IPS-15b (cell line): ENCODE measurements around the gene PTPRN2.

ENCODE experiments used
- H3K27me3 ChIP-seq: one replicate; pipeline ENCODE4 v1.6.1; 2013; ENCODE audit warnings: low read length; ENCODE audit not compliant: control insufficient read depth, insufficient read depth
- H3K36me3 ChIP-seq: one replicate; pipeline ENCODE4 v1.6.1; 2013; ENCODE audit warnings: low read length; ENCODE audit not compliant: control insufficient read depth, insufficient read depth
- H3K4me1 ChIP-seq: one replicate; pipeline ENCODE4 v1.6.1; 2013; ENCODE audit warnings: mild to moderate bottlenecking, low read length; ENCODE audit not compliant: control insufficient read depth, insufficient read depth
- H3K4me3 ChIP-seq: one replicate; pipeline ENCODE4 v1.5.1; 2013; ENCODE audit warnings: low read depth, low read length
- H3K9ac ChIP-seq: one replicate; pipeline ENCODE4 v1.6.1; 2013; ENCODE audit warnings: low read depth, mild to moderate bottlenecking, low read length
- H3K9me3 ChIP-seq: one replicate; pipeline ENCODE4 v1.6.1; 2013; ENCODE audit warnings: mild to moderate bottlenecking, low read length; ENCODE audit not compliant: control insufficient read depth, insufficient read depth

Gene PTPRN2

GRCh38 chr7:157972914-157973313 is 614.7 kb downstream of the PTPRN2 start:
- H3K9me3 ChIP-seq, result peaks cover 11% of the 10 kb centered on the region

DNA sequence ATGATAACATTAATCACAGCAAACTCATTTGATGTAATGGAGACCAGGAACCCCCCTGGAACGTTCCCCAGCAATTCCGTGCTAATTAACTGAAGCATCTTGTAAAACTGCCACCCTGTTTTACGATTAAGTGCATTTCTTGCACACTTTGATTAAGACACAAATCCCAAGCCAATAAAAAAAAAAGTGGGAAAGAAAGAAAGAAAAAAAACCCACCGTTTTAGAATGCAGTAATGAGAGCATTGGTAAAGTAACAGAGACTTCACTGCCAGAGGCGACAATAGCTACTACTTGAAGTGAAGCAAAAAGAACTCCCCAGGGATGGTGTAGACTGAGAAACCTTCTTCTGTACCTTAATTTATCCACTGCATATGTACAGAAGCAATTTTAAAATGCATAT is 616.1 kb downstream of the PTPRN2 start:
- H3K9ac ChIP-seq, result no peak overlapping the region
- H3K9me3 ChIP-seq, result peaks cover 11% of the 10 kb centered on the region

More at GRCh38 chr7:157972914-157973313, 614.7 kb downstream of the PTPRN2 start:
- Histone ChIP-seq H3K4me1 (no peaks in the 10 kb centered on the region), H3K27me3 (no peaks in the 10 kb centered on the region), H3K36me3 (peaks cover 7% of the 10 kb centered on the region), H3K9ac (no peak overlapping the region), H3K4me3 (no peak overlapping the region)

DNA sequence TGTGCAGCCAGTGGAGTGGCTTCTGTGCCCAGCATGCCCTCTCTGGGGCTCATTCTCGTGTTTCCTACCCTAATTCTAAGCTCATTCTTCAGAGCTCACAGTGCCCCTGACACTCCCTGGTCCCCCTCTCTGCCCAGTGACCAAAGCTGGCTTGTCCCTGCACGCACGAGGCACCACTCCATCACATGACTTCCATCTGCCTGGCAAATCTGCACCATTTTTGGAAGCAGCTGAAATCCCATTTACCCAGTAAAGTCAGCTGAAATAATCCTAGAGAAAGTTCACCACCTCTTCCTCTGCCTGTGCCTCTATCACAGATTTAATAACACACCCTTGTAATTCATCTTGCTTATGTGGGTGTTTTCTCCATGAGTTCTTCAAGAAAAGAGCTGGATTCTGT is 616.9 kb downstream of the PTPRN2 start:
- Histone ChIP-seq H3K4me1 (no peaks in the 10 kb centered on the region), H3K4me3 (no peak overlapping the region), H3K9ac (no peak overlapping the region), H3K36me3 (peaks cover 7% of the 10 kb centered on the region), H3K27me3 (no peaks in the 10 kb centered on the region), H3K9me3 (peaks cover 11% of the 10 kb centered on the region)

More for the DNA sequence above, 616.1 kb downstream of the PTPRN2 start:
- Histone ChIP-seq H3K27me3 (no peaks in the 10 kb centered on the region), H3K36me3 (peaks cover 7% of the 10 kb centered on the region), H3K4me3 (no peak overlapping the region), H3K4me1 (no peaks in the 10 kb centered on the region)

DNA sequence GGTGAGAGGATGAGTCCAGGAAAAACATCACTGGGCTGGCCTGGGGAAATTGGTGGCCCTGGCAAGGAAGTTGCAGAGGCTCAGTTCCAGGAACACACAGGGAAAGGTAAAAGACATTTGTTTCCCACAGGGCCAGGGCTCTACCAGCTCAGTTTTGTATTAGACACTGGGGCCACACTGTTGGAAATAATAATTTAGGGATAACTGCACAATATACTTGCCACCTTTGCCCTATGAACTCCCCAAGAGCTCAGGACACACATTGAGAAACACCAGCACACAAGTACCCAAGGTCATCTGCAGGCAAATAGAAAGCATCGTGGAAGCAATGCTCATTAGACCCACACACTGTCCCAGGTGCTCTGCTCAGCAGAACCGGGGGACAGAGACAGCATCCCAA is 617.6 kb downstream of the PTPRN2 start:
- H3K4me3 ChIP-seq, result no peak overlapping the region
- peaks cover 7% of the 10 kb centered on the region for H3K36me3 ChIP-seq
- peaks cover 11% of the 10 kb centered on the region for H3K9me3 ChIP-seq
- H3K4me1 ChIP-seq, result no peaks in the 10 kb centered on the region
- no peaks in the 10 kb centered on the region for H3K27me3 ChIP-seq
- no peak overlapping the region for H3K9ac ChIP-seq

DNA sequence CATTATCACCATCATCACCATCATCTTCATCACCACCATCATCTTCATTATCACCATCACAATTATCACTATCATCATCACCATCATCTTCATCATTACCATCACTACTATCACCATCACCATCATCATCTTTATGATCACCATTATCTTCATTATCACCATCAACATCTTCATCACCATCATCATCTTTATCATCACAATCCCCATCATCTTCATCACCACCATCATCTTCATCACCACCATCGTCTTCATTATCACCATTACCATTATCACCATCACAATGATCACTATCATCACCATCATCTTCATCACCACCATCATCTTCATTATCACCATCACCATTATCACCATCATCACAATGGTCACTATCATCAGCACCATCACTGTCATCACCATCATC is 621.1 kb downstream of the PTPRN2 start:
- Histone ChIP-seq H3K4me1 (peaks cover 2% of the 10 kb centered on the region), H3K36me3 (peaks cover 7% of the 10 kb centered on the region), H3K4me3 (no peak overlapping the region), H3K9me3 (peaks cover 9% of the 10 kb centered on the region), H3K27me3 (no peaks in the 10 kb centered on the region), H3K9ac (no peak overlapping the region)

DNA sequence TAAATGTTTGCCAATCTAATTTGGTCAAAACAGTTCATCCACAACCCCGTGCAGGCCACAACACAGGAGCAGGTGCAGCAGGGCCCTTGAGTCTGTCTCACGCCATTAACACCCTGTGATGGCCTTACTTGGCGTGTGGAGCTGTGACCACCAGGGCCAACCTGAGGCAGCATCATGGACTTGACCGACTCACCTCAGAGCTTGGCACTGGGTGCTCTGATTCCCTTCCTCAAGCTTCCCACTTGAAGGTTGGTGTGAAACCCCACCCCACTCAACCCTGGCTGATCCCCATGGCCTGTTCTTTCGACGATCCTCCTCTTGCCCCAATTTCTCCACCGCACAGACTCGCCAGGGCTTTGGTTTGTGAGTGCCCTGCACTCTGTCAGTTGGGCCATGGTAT is 623.1 kb downstream of the PTPRN2 start:
- peaks cover 8% of the 10 kb centered on the region for H3K9me3 ChIP-seq
- H3K27me3 ChIP-seq, result no peaks in the 10 kb centered on the region
- H3K4me3 ChIP-seq, result no peak overlapping the region

GRCh38 chr7:157964016-157964415 is 623.6 kb downstream of the PTPRN2 start:
- Histone ChIP-seq H3K9ac (no peak overlapping the region), H3K27me3 (no peaks in the 10 kb centered on the region), H3K36me3 (peaks cover 2% of the 10 kb centered on the region), H3K4me1 (peaks cover 3% of the 10 kb centered on the region), H3K9me3 (peaks cover 3% of the 10 kb centered on the region), H3K4me3 (no peak overlapping the region)

More for the DNA sequence above, 623.1 kb downstream of the PTPRN2 start:
- peaks cover 3% of the 10 kb centered on the region for H3K4me1 ChIP-seq
- H3K36me3 ChIP-seq, result peaks cover 7% of the 10 kb centered on the region
- no peak overlapping the region for H3K9ac ChIP-seq

- H3K4me1 ChIP-seq, result peaks cover 3% of the 10 kb centered on the region
- H3K4me3 ChIP-seq, result no peak overlapping the region
- H3K9ac ChIP-seq, result no peak overlapping the region
- H3K36me3 ChIP-seq, result no peaks in the 10 kb centered on the region
- H3K27me3 ChIP-seq, result no peaks in the 10 kb centered on the region
- no peaks in the 10 kb centered on the region for H3K9me3 ChIP-seq
These were observed 624.1 kb downstream of the PTPRN2 start for GRCh38 chr7:157963526-157963925.

- Histone ChIP-seq H3K9me3 (no peaks in the 10 kb centered on the region), H3K4me1 (peaks cover 3% of the 10 kb centered on the region), H3K9ac (no peak overlapping the region), H3K36me3 (no peaks in the 10 kb centered on the region), H3K4me3 (no peak overlapping the region), H3K27me3 (no peaks in the 10 kb centered on the region)
These were observed 624.9 kb downstream of the PTPRN2 start for GRCh38 chr7:157962458-157963306.

- Histone ChIP-seq H3K4me1 (peaks cover 3% of the 10 kb centered on the region), H3K36me3 (no peaks in the 10 kb centered on the region), H3K4me3 (no peak overlapping the region), H3K9me3 (no peaks in the 10 kb centered on the region), H3K27me3 (no peaks in the 10 kb centered on the region), H3K9ac (no peak overlapping the region)
These were observed 625.7 kb downstream of the PTPRN2 start for GRCh38 chr7:157961731-157962457.

DNA sequence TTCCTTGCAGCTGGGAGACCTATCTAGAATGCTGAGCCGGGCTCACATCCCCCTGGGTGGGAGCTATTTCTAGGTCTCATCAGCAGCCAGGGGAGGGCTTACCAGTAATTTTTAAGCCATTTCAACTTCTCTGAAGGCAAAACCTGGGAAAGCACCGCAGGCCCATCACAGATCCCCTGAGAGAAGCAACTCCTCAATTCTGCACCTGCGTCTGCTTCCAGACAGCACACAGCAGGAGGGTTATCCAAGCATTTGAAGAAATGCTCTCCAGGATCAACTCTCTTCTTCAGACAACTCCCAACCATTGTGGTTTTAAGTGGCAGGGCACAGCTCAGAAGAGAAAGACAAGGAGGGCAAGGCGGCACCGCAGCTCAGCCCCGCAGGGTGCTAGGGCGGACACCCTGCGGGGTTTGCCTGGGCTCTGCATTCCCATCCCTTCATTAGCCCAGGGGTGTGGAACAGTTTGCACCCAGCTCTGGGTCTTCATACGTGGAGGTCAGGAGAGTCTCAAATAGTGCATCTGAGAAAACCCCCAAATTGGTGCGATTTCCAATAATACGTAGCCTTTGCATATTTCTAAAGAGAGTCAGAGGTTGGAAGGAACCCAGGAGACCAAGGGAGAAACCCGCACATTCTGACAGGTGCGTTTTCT is 632.1 kb downstream of the PTPRN2 start:
- Histone ChIP-seq H3K9ac (no peak overlapping the region), H3K4me1 (peaks cover 2% of the 10 kb centered on the region), H3K9me3 (no peaks in the 10 kb centered on the region), H3K4me3 (no peak overlapping the region), H3K27me3 (no peaks in the 10 kb centered on the region), H3K36me3 (no peaks in the 10 kb centered on the region)
